Motor neuron (in vitro differentiated cells): ENCODE results near the gene AZU1. TPM values are rescaled to one million over a fixed set of nuclear protein-coding genes. Genes with fewer than 3 reads are reported as not detected.
"Not testable (repeated sequence)": the region's sequence is repeated elsewhere in the genome, so short reads cannot be mapped to it uniquely, and the experiment has no call there.

ENCODE experiments used
- ATAC-seq, 8 experiments: fragments of 200-7000 bp; cut with Tn5 transposase; replicated peaks in 6 of 8; 2 replicates each; pipeline ENCODE4 v1.8.0; 2021; ENCODE audit warnings: mild to moderate bottlenecking in 8 of 8, moderate library complexity in 8 of 8
- H3K27ac ChIP-seq, 2 donors: fragments of 250-450 bp; sonication (Bioruptor Pico); 2 replicates each; pipeline ENCODE4 v1.9.0; 2021; ENCODE audit warnings: antibody characterized with exemption in 2 of 2, mild to moderate bottlenecking in 2 of 2, moderate library complexity in 1 of 2
- H3K4me1 ChIP-seq, 2 donors: fragments of 250-450 bp; sonication (Bioruptor Pico); replicated peaks in 1 of 2; 2 replicates each; pipeline ENCODE4 v1.6.1; 2021; ENCODE audit warnings: antibody characterized with exemption in 2 of 2, mild to moderate bottlenecking in 2 of 2, moderate library complexity in 1 of 2
- H3K4me3 ChIP-seq, 5 donors: fragments of 250-450 bp; sonication (Bioruptor Pico); 2 replicates each; pipeline ENCODE4 v1.9.0; 2021; ENCODE audit warnings: antibody characterized with exemption in 5 of 5, mild to moderate bottlenecking in 5 of 5, moderate library complexity in 4 of 5
- WGBS, 10 experiments: fragments of 450-650 bp; shearing (Covaris generic); methylation state at CpG; one replicate each; pipeline ENCODE4 v1.0.0; 2022; 5-methylcytosine and 5-hydroxymethylcytosine counted together
- in situ Hi-C, 9 experiments: fragments of 400-800 bp; cut with MboI; loops; one replicate each; pipeline ENCODE4 v1.15.0; 2021; ENCODE audit warnings: low sequenced_read_pairs in 9 of 9, low pct_unique_long_range_greater_than_20kb in 2 of 9; ENCODE audit not compliant: unreplicated experiment in 9 of 9
- total RNA-seq, 8 experiments: library from RNA; unstranded; fragments of 300-600 nt; gene quantifications; 2 replicates each; pipeline versions ENCODE4 v1.2.3 to v1.2.4, GENCODE V29; 2022

AZU1 gene
- total RNA-seq, 8 experiments from 2014 or later = 0.24 to 1.4 (median 0.71) TPM; not detected in 2

DNA sequence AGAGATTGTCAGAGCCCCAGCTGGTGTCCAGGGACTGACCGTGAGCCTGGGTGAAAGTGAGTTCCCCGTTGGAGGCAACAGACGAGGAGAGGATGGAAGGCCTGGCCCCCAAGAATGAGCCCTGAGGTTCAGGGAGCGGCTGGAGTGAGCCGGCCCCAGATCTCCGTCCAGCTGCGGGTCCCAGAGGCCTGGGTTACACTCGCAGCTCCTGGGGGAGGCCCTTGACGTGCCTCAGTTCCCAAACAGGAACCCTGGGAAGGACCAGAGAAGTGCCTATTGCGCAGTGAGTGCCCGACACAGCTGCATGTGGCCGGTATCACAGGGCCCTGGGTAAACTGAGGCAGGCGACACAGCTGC, 23.3 kb downstream of the AZU1 start:
- in situ Hi-C loops = no loop called here
- no peak for ATAC-seq
- H3K27ac ChIP-seq = no peak overlapping the region
- no peak overlapping the region for H3K4me3 ChIP-seq
- WGBS, 10 experiments = 0 to 100% (median 40%) methylated on average over 1 of the region's 13 CpGs; no CpG with 5 or more reads in 6 of the 10 experiments
- H3K4me1 ChIP-seq = peaks cover 2 to 8% of the 10 kb centered on the region in 2 donors

DNA sequence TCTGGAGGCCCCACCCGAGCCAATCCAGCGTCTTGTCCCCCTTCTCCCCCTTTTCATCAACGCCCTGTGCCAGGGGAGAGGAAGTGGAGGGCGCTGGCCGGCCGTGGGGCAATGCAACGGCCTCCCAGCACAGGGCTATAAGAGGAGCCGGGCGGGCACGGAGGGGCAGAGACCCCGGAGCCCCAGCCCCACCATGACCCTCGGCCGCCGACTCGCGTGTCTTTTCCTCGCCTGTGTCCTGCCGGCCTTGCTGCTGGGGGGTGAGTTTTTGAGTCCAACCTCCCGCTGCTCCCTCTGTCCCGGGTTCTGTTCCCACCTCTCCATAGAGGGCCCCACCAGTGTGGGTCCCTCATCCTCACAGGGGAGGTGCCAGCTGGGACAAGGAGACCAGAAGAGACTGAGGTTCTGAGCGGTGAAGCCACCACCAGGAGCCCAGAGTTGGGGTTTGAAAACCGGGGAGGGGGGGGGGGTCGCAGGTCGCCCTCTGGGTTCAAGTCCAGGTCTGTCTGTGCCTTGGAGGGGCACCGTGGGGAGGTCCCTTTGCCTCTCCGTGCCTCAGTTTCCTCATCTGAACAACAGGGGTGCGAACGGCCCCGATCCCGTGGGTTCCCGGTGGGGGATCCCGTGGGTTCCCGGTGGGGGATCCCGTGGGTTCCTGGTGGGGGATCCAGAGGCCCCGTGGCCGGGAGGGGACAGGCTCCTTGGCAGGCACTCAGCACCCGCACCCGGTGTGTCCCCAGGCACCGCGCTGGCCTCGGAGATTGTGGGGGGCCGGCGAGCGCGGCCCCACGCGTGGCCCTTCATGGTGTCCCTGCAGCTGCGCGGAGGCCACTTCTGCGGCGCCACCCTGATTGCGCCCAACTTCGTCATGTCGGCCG, 24.7 kb downstream of the AZU1 start, which contains the start of gene ELANE:
Gene ELANE (plus strand): TSS at position 168 of the 878 bp plus-strand sequence. CDS start 26 bp downstream, at position 194.
- in situ Hi-C loops = no loop called here
- H3K4me3 ChIP-seq = no peak within 1 kb of the TSS
- 56 to 80% (median 67%) methylated on average over 1 to 8 of the region's 55 CpGs; no CpG with 5 or more reads in 6 of the 10 experiments for WGBS, 10 experiments
- ATAC-seq = no peak
- no peak within 1 kb of the TSS for H3K27ac ChIP-seq
- H3K4me1 ChIP-seq = peaks cover 2 to 8% of the 10 kb centered on the region in 2 donors

DNA sequence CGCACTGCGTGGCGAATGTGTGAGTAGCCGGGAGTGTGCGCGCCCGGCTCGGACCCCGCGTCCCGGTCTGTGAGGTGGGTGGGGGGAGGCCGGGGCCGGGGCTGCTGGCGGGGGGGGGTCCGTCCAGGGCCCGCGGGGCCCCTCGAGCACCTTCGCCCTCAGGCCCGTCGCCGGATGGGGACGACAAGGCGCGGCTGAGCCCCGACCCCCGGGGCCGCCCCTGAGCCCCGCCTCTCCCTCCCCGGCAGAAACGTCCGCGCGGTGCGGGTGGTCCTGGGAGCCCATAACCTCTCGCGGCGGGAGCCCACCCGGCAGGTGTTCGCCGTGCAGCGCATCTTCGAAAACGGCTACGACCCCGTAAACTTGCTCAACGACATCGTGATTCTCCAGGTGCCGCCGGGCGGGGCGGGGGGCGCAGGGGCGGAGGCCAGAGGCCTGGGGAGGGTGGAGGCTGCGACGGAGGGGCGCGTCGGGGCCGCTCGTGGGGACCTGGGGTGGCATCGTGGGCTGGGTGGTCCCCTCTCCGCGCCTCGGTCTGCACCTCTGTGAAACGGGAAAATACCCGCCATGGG, 25.5 kb downstream of the AZU1 start:
- H3K4me3 ChIP-seq = no peak overlapping the region
- no peak for ATAC-seq
- in situ Hi-C loops = no loop called here
- peaks cover 0 to 4% of the 10 kb centered on the region in 2 donors for H3K4me1 ChIP-seq
- WGBS, 10 experiments = no CpG with 5 or more reads among the region's 67 CpGs
- no peak overlapping the region for H3K27ac ChIP-seq

GRCh38 chr19:853614-854220, 26.1 kb downstream of the AZU1 start:
- H3K4me1 ChIP-seq, H3K27ac ChIP-seq, in situ Hi-C loops, H3K4me3 ChIP-seq, ATAC-seq: not testable (repeated sequence)
- WGBS, 10 experiments = 80 to 92% (median 89%) methylated on average over 1 to 5 of the region's 17 CpGs; no CpG with 5 or more reads in 6 of the 10 experiments

DNA sequence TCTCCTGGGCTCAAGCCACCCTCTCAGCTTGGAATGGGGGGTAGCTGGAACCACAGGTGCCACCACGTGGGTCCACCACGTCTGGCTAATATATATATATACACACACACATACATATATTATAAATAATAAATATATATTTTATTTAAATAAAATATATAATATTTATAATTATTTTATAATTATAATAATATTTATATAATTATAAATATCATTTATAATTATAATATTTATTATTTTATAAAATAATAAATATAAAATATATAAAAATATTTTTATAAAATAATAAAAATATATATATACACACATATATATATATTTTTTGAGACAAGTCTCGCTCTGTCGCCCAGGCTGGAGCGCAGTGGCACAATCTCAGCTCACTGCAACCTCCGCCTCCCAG, 26.9 kb downstream of the AZU1 start:
- Histone ChIP-seq H3K4me3 (no peak overlapping the region), H3K4me1 (peaks cover 0 to 4% of the 10 kb centered on the region in 2 donors), H3K27ac (no peak overlapping the region)
- WGBS, 10 experiments = 0 to 100% (median 57%) methylated on average over 1 to 6 of the region's 6 CpGs; no CpG with 5 or more reads in 1 of the 10 experiments
- in situ Hi-C loops = no loop called here
- no peak for ATAC-seq

DNA sequence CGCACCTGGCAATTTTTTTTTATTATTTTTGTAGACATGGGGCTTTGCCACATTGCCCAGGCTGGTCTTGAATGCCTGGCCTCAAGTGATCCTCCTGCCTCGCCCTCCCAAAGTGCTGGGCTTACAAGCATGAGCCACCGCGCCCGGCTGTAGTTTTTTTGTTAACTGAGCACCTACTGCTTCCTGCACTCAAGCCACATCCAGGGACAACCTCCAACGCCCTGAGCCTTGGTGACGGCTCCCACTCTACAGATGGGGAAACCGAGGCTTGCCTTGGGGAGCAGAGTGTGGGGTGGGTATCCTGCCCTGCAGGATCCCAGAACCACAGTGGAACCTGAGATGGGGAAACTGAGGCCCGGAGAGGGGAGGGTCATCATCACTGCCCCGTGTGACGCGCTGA, 27.5 kb downstream of the AZU1 start:
- WGBS, 10 experiments = 56 to 100% (median 83%) methylated on average over 2 to 5 of the region's 12 CpGs; no CpG with 5 or more reads in 6 of the 10 experiments
- peaks cover 0 to 4% of the 10 kb centered on the region in 2 donors for H3K4me1 ChIP-seq
- ATAC-seq = no peak
- in situ Hi-C loops = no loop called here
- no peak overlapping the region for H3K4me3 ChIP-seq
- no peak overlapping the region for H3K27ac ChIP-seq

DNA sequence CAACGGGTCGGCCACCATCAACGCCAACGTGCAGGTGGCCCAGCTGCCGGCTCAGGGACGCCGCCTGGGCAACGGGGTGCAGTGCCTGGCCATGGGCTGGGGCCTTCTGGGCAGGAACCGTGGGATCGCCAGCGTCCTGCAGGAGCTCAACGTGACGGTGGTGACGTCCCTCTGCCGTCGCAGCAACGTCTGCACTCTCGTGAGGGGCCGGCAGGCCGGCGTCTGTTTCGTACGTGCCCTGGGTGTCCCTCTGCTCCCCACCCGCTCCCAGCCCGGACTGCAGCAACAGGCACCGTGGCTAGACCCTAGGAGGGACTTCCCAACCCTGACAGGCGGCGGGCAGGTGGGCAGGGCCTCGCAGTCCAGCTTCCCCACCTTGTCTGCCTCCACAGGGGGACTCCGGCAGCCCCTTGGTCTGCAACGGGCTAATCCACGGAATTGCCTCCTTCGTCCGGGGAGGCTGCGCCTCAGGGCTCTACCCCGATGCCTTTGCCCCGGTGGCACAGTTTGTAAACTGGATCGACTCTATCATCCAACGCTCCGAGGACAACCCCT, 28.0 kb downstream of the AZU1 start:
- in situ Hi-C loops = no loop called here
- no peak for ATAC-seq

DNA sequence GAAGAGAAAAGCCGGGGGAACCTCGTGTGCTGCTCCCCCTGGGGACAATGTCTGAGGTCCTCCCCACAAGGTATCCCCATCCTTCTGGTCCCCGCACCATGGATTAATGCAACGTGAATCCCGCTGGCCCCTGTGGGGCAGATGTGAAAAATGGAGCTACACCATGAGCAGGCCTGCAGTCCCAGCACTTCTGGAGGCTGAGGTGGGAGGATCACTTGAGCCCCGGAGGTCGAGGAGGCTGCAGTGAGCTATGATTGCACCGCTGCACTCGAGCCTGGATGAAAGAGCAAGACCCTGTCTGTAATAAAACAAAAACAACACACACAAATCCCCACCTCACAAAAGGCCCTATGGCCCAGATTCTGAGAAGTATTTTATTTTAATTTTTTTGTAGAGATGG, 30.6 kb downstream of the AZU1 start:
- in situ Hi-C loops = no loop called here

More for the DNA sequence above, 28.0 kb downstream of the AZU1 start:
- Histone ChIP-seq H3K4me1 (peaks cover 0 to 2% of the 10 kb centered on the region in 2 donors), H3K4me3 (no peak overlapping the region), H3K27ac (no peak overlapping the region)
- 29 to 100% (median 86%) methylated on average over 2 to 9 of the region's 40 CpGs; no CpG with 5 or more reads in 5 of the 10 experiments for WGBS, 10 experiments

GRCh38 chr19:858868-859843, 31.5 kb downstream of the AZU1 start, which contains the start of gene CFD:
TSS of gene CFD (plus strand) at chr19:859664. CDS start at chr19:859690, 26 bp downstream.
- peak within 1 kb of the TSS; percentile 23 to 33 (median 29) for H3K4me3 ChIP-seq
- no peak within 1 kb of the TSS for H3K27ac ChIP-seq
- in situ Hi-C loops = no loop called here
- peak in 3 of 8 experiments; percentile 36 to 67 (median 61) for ATAC-seq
- 20 to 83% (median 69%) methylated on average over 1 to 2 of the region's 24 CpGs; no CpG with 5 or more reads in 4 of the 10 experiments for WGBS, 10 experiments
- H3K4me1 ChIP-seq = peaks cover 0 to 5% of the 10 kb centered on the region in 2 donors

More for the DNA sequence above, 30.6 kb downstream of the AZU1 start:
- Histone ChIP-seq H3K4me1 (peaks cover 0 to 5% of the 10 kb centered on the region in 2 donors), H3K4me3 (no peak overlapping the region), H3K27ac (no peak overlapping the region)
- no peak for ATAC-seq
- 40 to 100% (median 60%) methylated on average over 1 to 2 of the region's 9 CpGs; no CpG with 5 or more reads in 7 of the 10 experiments for WGBS, 10 experiments

GRCh38 chr19:861141-861755, 33.6 kb downstream of the AZU1 start:
- Histone ChIP-seq H3K4me3 (peak overlapping the region in 3 of 5 donors; percentile 3 to 17 (median 14)), H3K27ac (peak overlapping the region in 1 of 2 donors; percentile 9), H3K4me1 (peaks cover 0 to 5% of the 10 kb centered on the region in 2 donors)
- peak in 1 of 8 experiments; percentile 0 for ATAC-seq
- in situ Hi-C loops = no loop called here
- 42% methylated on average over 3 of the region's 35 CpGs; no CpG with 5 or more reads in 9 of the 10 experiments for WGBS, 10 experiments

- H3K4me3 ChIP-seq = peak overlapping the region in 3 of 5 donors; percentile 14 to 26 (median 17)
- ATAC-seq = peak in 5 of 8 experiments; percentile 23 to 49 (median 42)
- WGBS, 10 experiments = 14% methylated on average over 9 of the region's 60 CpGs; no CpG with 5 or more reads in 9 of the 10 experiments
- in situ Hi-C loops = no loop called here
- H3K4me1 ChIP-seq = peaks cover 0 to 5% of the 10 kb centered on the region in 2 donors
- peak overlapping the region in 1 of 2 donors; percentile 9 for H3K27ac ChIP-seq
Observed at GRCh38 chr19:861756-862580, 34.3 kb downstream of the AZU1 start.
